SK-N-SH (cell line): ENCODE measurements around the gene NPTX1. TPM values are rescaled to one million over a fixed set of nuclear protein-coding genes. Genes with fewer than 3 reads are reported as not detected.
A peak's percentile ranks its signal among the peaks of the same experiment; 100 is the strongest.

Source experiments
- CTCF ChIA-PET: fragments of 300-600, 350-600 bp; formaldehyde crosslinking; extraction: SDS; loops from one replicate; lab custom pipeline; 2021; lab: Yijun Ruan, JAX
- POLR2A ChIA-PET: fragments of 350-600 bp; sonication (Branson Sonifier 250); formaldehyde crosslinking; extraction: SDS; loops from one replicate; lab custom pipeline; 2020; ENCODE audit warnings: antibody characterized with exemption, inconsistent platforms; lab: Yijun Ruan, JAX
- DNase-seq: peaks from one replicate; pipeline ENCODE4 v3.0.0; 2012
- H2AFZ ChIP-seq: fragments of 200-600 bp; sonication (generic); 2 replicates; pipeline ENCODE4 v1.8.1; 2016; ENCODE audit warnings: antibody characterized with exemption, mild to moderate bottlenecking, low read depth
- H3F3A ChIP-seq: fragments of 200-600 bp; sonication (generic); replicated peaks from 2 replicates; pipeline ENCODE3; 2016; ENCODE audit warnings: antibody characterized with exemption, mild to moderate bottlenecking; ENCODE audit not compliant: insufficient read depth
- H3K27ac ChIP-seq, 2 experiments: fragments of 200-500 bp in 1 of 2; fragments of 200-600 bp in 1 of 2; sonication (Bioruptor generic) in 1 of 2; sonication (generic), shearing (Covaris generic) in 1 of 2; 2 replicates each; pipeline versions ENCODE4 v1.5.1 to v1.6.1; 2014 to 2016; ENCODE audit warnings: low read depth in 2 of 2, inconsistent platforms in 1 of 2, low read length in 1 of 2, mild to moderate bottlenecking in 1 of 2, mixed read lengths in 1 of 2
- H3K27me3 ChIP-seq: fragments of 200-600 bp; sonication (generic), shearing (Covaris generic); 2 replicates; pipeline ENCODE4 v1.6.1; 2016; ENCODE audit warnings: mixed run types; ENCODE audit not compliant: insufficient read depth
- H3K36me3 ChIP-seq, 2 experiments: fragments of 200-500 bp in 1 of 2; fragments of 200-600 bp in 1 of 2; sonication (Bioruptor generic) in 1 of 2; sonication (generic) in 1 of 2; replicated peaks in 1 of 2; 2 replicates each; pipeline versions ENCODE3 to v1.5.1; 2014 to 2016; ENCODE audit warnings: low read length in 1 of 2, mild to moderate bottlenecking in 1 of 2; ENCODE audit not compliant: insufficient read depth in 2 of 2, control insufficient read depth in 1 of 2
- H3K4me1 ChIP-seq, 2 experiments: fragments of 200-500 bp in 1 of 2; fragments of 200-600 bp in 1 of 2; sonication (Bioruptor generic) in 1 of 2; sonication (generic), shearing (Covaris generic) in 1 of 2; 2 replicates each; pipeline versions ENCODE4 v1.5.1 to v1.6.1; 2014 to 2016; ENCODE audit warnings: low read depth in 1 of 2, low read length in 1 of 2, mixed run types in 1 of 2; ENCODE audit not compliant: insufficient read depth in 2 of 2, control insufficient read depth in 1 of 2
- H3K4me2 ChIP-seq: fragments of 200-600 bp; sonication (generic), shearing (Covaris generic); 2 replicates; pipeline ENCODE4 v1.6.1; 2017; ENCODE audit warnings: mixed run types
- H3K4me3 ChIP-seq, 2 experiments: fragments of 200-500 bp in 1 of 2; fragments of 200-600 bp in 1 of 2; sonication (Bioruptor generic) in 1 of 2; sonication (generic), shearing (Covaris generic) in 1 of 2; 2 replicates each; pipeline versions ENCODE4 v1.5.1 to v1.8.1; 2014 to 2016; ENCODE audit warnings: low read depth in 2 of 2, inconsistent platforms in 1 of 2, low read length in 1 of 2, mild to moderate bottlenecking in 1 of 2, mixed read lengths in 1 of 2, moderate library complexity in 1 of 2
- H3K79me2 ChIP-seq: fragments of 200-600 bp; sonication (generic); 2 replicates; pipeline ENCODE4 v1.8.1; 2017; ENCODE audit warnings: mild to moderate bottlenecking; ENCODE audit not compliant: insufficient read depth
- H3K9ac ChIP-seq: fragments of 200-600 bp; sonication (generic); 2 replicates; pipeline ENCODE4 v1.6.1; 2017; ENCODE audit warnings: mixed run types
- H3K9me2 ChIP-seq: fragments of 200-600 bp; sonication (generic); 2 replicates; pipeline ENCODE4 v1.6.1; 2017; ENCODE audit warnings: mixed run types
- H3K9me3 ChIP-seq: fragments of 200-600 bp; sonication (generic); 2 replicates; pipeline ENCODE4 v1.6.1; 2017; ENCODE audit warnings: mixed run types, mild to moderate bottlenecking, moderate library complexity
- H4K20me1 ChIP-seq: fragments of 200-600 bp; sonication (generic); 2 replicates; pipeline ENCODE4 v1.6.1; 2017; ENCODE audit warnings: mild to moderate bottlenecking, mixed run types; ENCODE audit not compliant: insufficient read depth
- EP300 ChIP-seq, 2 experiments: IDR thresholded peaks; 2 replicates each; pipeline versions ENCODE4 v1.4.0 to v1.6.1; 2012; ENCODE audit warnings: borderline replicate concordance in 1 of 2, low read depth in 1 of 2, low read length in 1 of 2
- FOXM1 ChIP-seq: IDR thresholded peaks from 2 replicates; pipeline ENCODE4 v1.4.0; 2012; ENCODE audit warnings: low read depth, mild to moderate bottlenecking
- GABPA ChIP-seq: IDR thresholded peaks from 2 replicates; pipeline ENCODE4 v1.4.0; 2012; ENCODE audit warnings: low read depth, mild to moderate bottlenecking
- JUND ChIP-seq: IDR thresholded peaks from 2 replicates; pipeline ENCODE4 v1.4.0; 2012
- MXI1 ChIP-seq: IDR thresholded peaks from 2 replicates; pipeline ENCODE4 v1.6.1; 2012; ENCODE audit warnings: mild to moderate bottlenecking, low read depth, low read length, improper control_type of control experiment
- RAD21 ChIP-seq: IDR thresholded peaks from 2 replicates; pipeline ENCODE4 v1.6.1; 2012; ENCODE audit warnings: mild to moderate bottlenecking, low read length
- RCOR1 ChIP-seq: fragments of 150-350 bp; IDR thresholded peaks from 2 replicates; pipeline ENCODE4 v1.6.1; 2017; ENCODE audit warnings: antibody characterized with exemption, low read length
- RXRA ChIP-seq: IDR thresholded peaks from 2 replicates; pipeline ENCODE4 v1.4.0; 2012; ENCODE audit warnings: low read depth, mild to moderate bottlenecking, borderline replicate concordance
- TAF1 ChIP-seq: IDR thresholded peaks from 2 replicates; pipeline ENCODE4 v1.6.1; 2012; ENCODE audit warnings: low read depth, mild to moderate bottlenecking, low read length, moderate library complexity, borderline replicate concordance
- WGBS: methylation state at CpG from one replicate; pipeline ENCODE4 v1.1.6; 2017; ENCODE audit warnings: low lambda C conversion rate; 5-methylcytosine and 5-hydroxymethylcytosine counted together
- polyA plus RNA-seq, 3 experiments: library from polyadenylated mRNA; depleted of rRNA; stranded (reverse); fragments of >200 nt; gene quantifications; 2 replicates each; pipeline ENCODE4 v1.2.3, GENCODE V29; 2012
- TF ChIP-seq, protein P1 (sequence below): IDR thresholded peaks from 2 replicates; pipeline ENCODE4 v1.6.1; 2012; ENCODE audit warnings: mild to moderate bottlenecking, low read depth, low read length, moderate library complexity
- TF ChIP-seq, protein P2 (sequence below): IDR thresholded peaks from 2 replicates; pipeline ENCODE4; 2012

NPTX1 gene
- polyA plus RNA-seq, 1 of the 3 experiments (the other 2 are of a cell fraction), result 0.05 TPM

DNA sequence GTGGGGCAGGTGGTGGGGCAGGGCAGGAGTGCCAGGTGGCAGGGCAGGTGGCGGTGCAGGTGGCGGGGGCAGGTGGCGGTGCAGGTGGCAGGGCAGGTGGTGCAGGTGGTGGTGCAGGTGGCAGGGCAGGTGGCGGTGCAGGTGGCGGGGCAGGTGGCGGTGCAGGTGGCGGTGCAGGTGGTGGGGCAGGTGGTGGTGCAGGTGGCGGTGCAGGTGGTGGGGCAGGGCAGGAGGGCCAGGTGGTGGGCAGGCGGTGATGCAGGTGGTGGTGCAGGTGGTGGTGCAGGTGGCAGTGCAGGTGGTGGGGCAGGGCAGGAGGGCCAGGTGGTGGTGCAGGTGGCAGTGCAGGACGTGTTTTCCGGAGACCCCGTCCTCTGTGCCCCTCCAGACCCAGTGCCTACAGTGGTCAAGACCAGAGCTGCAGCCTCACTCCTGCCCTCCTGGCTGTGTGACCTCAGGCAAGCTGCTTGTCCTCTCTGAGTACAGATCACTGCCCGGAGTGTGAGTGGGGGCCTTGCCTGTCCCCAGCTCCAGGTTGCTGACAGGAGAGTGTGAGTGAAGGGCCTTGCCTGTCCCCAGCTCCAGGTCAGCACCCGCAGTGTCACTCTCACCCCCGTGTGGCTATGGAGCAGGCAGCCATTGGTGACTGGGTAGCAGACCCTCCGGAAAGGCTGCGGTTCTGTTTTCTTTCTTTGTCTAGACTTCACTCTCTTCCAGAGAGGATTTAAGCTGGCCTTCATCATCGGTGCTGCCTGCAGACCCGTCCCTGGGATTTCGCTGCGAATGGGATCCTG, 16.1 kb upstream of the NPTX1 start (continued):
- TF ChIP-seq, protein P1, sequence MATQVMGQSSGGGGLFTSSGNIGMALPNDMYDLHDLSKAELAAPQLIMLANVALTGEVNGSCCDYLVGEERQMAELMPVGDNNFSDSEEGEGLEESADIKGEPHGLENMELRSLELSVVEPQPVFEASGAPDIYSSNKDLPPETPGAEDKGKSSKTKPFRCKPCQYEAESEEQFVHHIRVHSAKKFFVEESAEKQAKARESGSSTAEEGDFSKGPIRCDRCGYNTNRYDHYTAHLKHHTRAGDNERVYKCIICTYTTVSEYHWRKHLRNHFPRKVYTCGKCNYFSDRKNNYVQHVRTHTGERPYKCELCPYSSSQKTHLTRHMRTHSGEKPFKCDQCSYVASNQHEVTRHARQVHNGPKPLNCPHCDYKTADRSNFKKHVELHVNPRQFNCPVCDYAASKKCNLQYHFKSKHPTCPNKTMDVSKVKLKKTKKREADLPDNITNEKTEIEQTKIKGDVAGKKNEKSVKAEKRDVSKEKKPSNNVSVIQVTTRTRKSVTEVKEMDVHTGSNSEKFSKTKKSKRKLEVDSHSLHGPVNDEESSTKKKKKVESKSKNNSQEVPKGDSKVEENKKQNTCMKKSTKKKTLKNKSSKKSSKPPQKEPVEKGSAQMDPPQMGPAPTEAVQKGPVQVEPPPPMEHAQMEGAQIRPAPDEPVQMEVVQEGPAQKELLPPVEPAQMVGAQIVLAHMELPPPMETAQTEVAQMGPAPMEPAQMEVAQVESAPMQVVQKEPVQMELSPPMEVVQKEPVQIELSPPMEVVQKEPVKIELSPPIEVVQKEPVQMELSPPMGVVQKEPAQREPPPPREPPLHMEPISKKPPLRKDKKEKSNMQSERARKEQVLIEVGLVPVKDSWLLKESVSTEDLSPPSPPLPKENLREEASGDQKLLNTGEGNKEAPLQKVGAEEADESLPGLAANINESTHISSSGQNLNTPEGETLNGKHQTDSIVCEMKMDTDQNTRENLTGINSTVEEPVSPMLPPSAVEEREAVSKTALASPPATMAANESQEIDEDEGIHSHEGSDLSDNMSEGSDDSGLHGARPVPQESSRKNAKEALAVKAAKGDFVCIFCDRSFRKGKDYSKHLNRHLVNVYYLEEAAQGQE, result no peak
- TF ChIP-seq FOXM1 (no peak), TAF1 (no peak), RAD21 (no peak), JUND (no peak)

DNA sequence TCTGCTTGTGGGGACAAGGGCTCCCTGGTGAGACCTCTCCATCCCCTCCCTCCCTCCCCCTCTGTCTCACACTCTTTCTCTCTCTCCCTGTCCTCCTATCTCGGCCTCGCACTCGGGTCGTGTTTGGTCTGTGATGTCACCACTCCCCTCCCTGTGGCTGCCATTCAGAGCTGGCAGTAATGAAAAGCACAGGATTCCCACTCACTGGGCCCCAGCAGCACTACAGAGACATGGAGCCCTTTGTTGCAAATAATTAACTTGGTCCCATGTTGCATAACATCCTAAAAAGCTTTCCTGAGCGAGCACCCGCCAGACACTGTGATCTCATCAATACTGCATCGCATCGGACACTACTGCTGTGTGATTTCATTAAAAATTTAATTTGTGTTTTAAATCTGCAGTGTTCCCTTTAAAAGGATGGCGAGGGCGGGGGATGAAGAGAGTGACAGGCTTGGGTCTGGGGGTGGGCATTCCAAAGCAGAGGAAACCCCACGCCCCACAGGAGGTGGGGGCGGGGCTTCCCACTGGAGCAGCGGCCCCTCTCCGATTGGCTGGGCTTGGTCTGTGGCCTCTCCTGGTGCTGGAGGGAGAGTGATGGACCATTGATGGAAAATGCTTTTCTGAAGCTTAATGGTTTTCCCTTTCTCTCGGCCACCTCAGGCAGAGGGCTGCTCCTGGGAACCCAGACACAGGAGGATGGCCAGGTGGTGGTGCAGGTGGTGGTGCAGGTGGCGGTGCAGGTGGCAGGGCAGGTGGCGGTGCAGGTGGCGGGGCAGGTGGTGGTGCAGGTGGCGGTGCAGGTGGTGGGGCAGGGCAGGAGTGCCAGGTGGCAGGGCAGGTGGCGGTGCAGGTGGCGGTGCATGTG, 15.3 kb upstream of the NPTX1 start:
- 43% methylated on average over 21 of the region's 21 CpGs for WGBS
- Histone ChIP-seq H3K9me3 (no peaks in the 10 kb centered on the region), H3K4me1 (peaks cover 0 to 3% of the 10 kb centered on the region in 2 experiments; a peak in 2 of 4 replicates), H3K4me3 (no peak overlapping the region; a peak in 1 of 4 replicates), H3K79me2 (no peaks in the 10 kb centered on the region), H3K9ac (no peak overlapping the region), H3F3A (no peaks in the 10 kb centered on the region), H3K9me2 (no peaks in the 10 kb centered on the region), H3K27ac (no peak overlapping the region), H3K27me3 (peaks cover 5% of the 10 kb centered on the region), H4K20me1 (no peaks in the 10 kb centered on the region), H3K4me2 (no peak overlapping the region), H2AFZ (no peak overlapping the region), H3K36me3 (no peaks in the 10 kb centered on the region)
- DNase-seq, result peak; percentile 91
- ChIA-PET POLR2A (no interaction called here), CTCF (interaction anchor here (0.8 to 4.8 kb wide), 5 partner anchors 15 to 490 kb away, joined by 3 to 21 read pairs (median 9); partner anchors contain the start of gene NPTX1)
- TF ChIP-seq RCOR1 (no peak), RXRA (no peak)

DNA sequence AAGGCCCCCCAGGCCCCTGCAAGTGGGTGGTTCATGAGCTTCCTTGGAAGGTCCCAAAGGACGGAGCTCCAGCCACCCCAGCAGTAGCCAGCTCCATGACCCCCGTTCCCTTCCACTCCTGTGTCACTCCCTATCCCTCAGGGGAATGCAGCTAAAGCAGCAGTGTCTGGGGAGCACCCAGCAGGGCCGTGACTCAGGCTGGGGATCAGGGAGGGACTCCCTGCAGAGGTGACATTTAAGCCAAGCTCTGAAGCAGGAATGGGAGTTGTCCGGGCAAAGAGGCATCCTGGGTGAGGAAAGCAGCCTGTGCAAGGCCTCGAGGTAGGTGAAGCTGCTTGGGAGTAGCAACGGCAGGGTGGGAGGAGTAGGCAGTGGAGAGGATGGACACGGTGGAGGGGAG, 11.1 kb upstream of the NPTX1 start:
- Histone ChIP-seq H3F3A (no peaks in the 10 kb centered on the region), H3K36me3 (no peaks in the 10 kb centered on the region), H4K20me1 (no peaks in the 10 kb centered on the region), H3K27me3 (peaks cover 6% of the 10 kb centered on the region; the same call in 1 of the 2 replicates), H3K9me3 (no peaks in the 10 kb centered on the region), H3K79me2 (no peaks in the 10 kb centered on the region), H3K4me1 (peaks cover 0 to 3% of the 10 kb centered on the region in 2 experiments; a peak in 1 of 4 replicates), H3K4me3 (no peak overlapping the region), H3K9ac (no peak overlapping the region), H2AFZ (no peak overlapping the region), H3K9me2 (no peaks in the 10 kb centered on the region), H3K4me2 (no peak overlapping the region), H3K27ac (no peak overlapping the region)
- POLR2A ChIA-PET, result no interaction called here
- CTCF ChIA-PET, result interaction anchor here (1.2 kb wide), 1 partner anchor 9 kb away, joined by 3 read pairs; no protein-coding TSS in a partner anchor
- 39% methylated on average over 7 of the region's 7 CpGs for WGBS
- TF ChIP-seq, protein P2, sequence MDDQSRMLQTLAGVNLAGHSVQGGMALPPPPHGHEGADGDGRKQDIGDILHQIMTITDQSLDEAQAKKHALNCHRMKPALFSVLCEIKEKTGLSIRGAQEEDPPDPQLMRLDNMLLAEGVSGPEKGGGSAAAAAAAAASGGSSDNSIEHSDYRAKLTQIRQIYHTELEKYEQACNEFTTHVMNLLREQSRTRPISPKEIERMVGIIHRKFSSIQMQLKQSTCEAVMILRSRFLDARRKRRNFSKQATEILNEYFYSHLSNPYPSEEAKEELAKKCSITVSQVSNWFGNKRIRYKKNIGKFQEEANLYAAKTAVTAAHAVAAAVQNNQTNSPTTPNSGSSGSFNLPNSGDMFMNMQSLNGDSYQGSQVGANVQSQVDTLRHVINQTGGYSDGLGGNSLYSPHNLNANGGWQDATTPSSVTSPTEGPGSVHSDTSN, result no peak
- no peak for TF ChIP-seq GABPA
- TF ChIP-seq, protein P1, result no peak
- no peak for TF ChIP-seq MXI1
- TF ChIP-seq EP300 (IDR thresholded peaks at IDR 0.05; ENCODE audit: borderline replicate concordance in 1 of 2, low read depth in 1 of 2, low read length in 1 of 2), result no peak
- no peak for DNase-seq
